ENCODE data around the gene PPP1R16B.

GRCh38 chr20:38804682-38805501, 605 bp upstream of the PPP1R16B start:
- TF ChIP-seq CTCF (IDR thresholded peaks at IDR 0.05) (no peak), POLR2A (IDR thresholded peaks at IDR 0.05) (no peak), POLR2AphosphoS5 (IDR thresholded peaks at IDR 0.05) (no peak)

Measured in prostate gland (tissue), 2 donors.